ENCODE results near the gene REEP6.

REEP6 gene

DNA sequence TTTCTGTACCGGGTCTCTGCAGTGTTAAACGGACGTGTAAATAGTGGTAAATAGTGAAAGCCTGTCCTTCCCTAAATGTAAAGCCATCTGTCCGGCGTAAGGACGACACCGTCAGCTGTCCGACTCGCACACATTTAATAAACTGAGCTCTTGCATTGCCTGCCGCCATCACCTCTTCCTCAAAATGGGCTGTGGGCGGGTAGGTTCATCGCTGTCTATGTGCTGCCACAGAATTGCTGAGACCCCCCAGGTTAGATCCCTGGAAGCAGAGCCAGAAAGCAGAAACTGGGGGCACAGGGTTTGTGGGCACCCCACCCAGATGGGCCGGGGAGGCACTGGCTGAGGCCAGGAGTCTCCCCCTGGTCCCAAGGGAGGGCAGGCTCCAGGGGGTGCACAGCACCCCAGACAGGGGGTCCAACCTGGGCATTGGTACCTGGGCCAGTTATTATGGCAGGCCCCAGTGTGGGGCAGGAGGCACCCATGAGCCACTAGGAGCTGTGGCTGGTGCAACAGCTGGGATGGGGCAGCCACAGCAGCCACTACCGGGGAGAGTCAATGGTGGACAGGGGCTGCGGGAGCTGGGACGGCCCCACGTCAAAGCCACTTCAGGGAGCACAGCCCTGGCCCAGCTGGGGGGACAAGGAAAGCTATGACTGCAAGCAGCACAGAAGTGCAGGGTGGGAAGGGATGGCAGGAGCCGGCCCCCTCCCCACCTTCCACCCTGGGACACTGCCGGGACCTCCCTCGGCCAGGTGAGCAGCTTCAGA lies 17.7 kb upstream of the REEP6 start:
- Histone ChIP-seq H2BK15ac (ENCODE audit: low read length) (peak overlapping the region; percentile 56), H3K4me3 (ENCODE audit: low read length in 2 of 2) (no peak overlapping the region), H3K27me3 (ENCODE audit: control insufficient read depth in 3 of 3, insufficient read depth in 3 of 3, low read depth in 1 of 3, low read length in 3 of 3) (peaks cover 0 to 35% (median 17%) of the 10 kb centered on the region in 3 experiments), H2BK12ac (ENCODE audit: low read length) (no peak overlapping the region), H3K79me1 (ENCODE audit: low read depth, low read length) (peaks cover 22% of the 10 kb centered on the region), H3K4ac (ENCODE audit: low read length) (no peak overlapping the region), H3K9me3 (replicated peaks in 1 of 2; ENCODE audit: control insufficient read depth in 2 of 2, insufficient read depth in 1 of 2, low read depth in 1 of 2, low read length in 2 of 2) (peaks cover 0 to 3% of the 10 kb centered on the region in 2 donors), H3K4me1 (ENCODE audit: control insufficient read depth in 2 of 2, insufficient read depth in 1 of 2, low read depth in 1 of 2, low read length in 2 of 2) (peaks cover 7 to 21% of the 10 kb centered on the region in 2 donors), H2AFZ (ENCODE audit: low read length) (no peak overlapping the region), H3K9ac (ENCODE audit: low read depth, low read length, poor library complexity) (peak overlapping the region; percentile 30), H4K8ac (ENCODE audit: low read depth, low read length) (no peak overlapping the region), H4K91ac (ENCODE audit: low read depth, low read length, poor library complexity) (no peak overlapping the region), H3K18ac (ENCODE audit: low read length) (peak overlapping the region; percentile 18), H3K4me2 (ENCODE audit: insufficient read depth, low read length, poor library complexity, severe bottlenecking) (no peak overlapping the region), H3K23ac (ENCODE audit: low read depth, low read length, poor library complexity) (peak overlapping the region; percentile 83), H2BK120ac (ENCODE audit: low read depth, low read length) (no peak overlapping the region), H3K36me3 (replicated peaks in 1 of 2; ENCODE audit: control insufficient read depth in 2 of 2, insufficient read depth in 2 of 2, low read length in 2 of 2) (peaks cover 2 to 41% of the 10 kb centered on the region in 2 donors), H3K14ac (ENCODE audit: low read length) (peak overlapping the region; percentile 96), H2AK5ac (ENCODE audit: low read depth, low read length) (peak overlapping the region; percentile 34), H3K27ac (replicated peaks; ENCODE audit: low read length) (no peak overlapping the region), H2BK5ac (ENCODE audit: low read length) (no peak overlapping the region)
- WGBS, 2 donors (ENCODE audit: extremely low coverage in 2 of 2, insufficient read length in 2 of 2, insufficient replicate concordance in 1 of 2), result no CpG with 5 or more reads among the region's 20 CpGs
- DNase-seq (ENCODE audit: low spot score), result no peak

DNA sequence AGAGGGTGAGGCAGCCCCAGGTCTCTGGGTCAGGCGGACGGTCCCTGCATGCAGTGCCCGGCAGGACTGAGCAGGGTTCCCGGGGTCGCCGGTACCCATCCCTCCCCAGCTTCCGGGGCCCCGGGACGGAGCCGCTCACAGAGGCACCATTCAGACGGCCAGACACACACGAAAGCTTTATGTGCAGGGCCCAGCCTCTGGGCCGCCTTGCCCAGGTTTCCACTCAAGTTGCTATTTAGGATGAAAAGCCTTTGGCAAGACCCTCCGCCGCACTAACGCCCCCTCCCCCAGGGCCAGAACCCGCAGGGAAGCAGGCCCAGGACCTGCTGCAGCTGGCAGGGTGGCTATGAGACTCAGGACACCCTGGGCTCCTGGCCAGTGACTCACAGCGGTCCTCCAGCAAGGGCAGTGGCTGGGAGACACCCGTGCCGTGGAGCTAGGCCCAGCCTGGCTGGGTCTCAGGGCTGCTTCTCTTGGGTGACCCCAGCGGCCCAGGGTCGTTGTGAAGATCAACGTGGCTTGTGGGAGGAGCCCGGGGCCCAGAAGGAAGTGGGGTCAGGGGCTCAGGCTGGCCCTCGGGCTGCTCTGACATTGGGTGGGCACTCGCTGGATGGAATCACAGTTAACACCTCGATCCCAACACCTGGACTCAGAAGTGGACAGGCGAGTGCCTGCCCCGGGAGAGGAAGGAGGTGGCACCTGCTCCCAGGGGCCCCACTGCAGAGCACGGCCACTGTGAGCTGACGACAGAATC lies 16.8 kb upstream of the REEP6 start:
- Histone ChIP-seq H4K8ac (ENCODE audit: low read depth, low read length) (no peak overlapping the region), H4K91ac (ENCODE audit: low read depth, low read length, poor library complexity) (no peak overlapping the region), H3K4me3 (ENCODE audit: low read length in 2 of 2) (peak overlapping the region in 1 of 2 donors; percentile 37), H3K9me3 (replicated peaks in 1 of 2; ENCODE audit: control insufficient read depth in 2 of 2, insufficient read depth in 1 of 2, low read depth in 1 of 2, low read length in 2 of 2) (no peaks in the 10 kb centered on the region), H2AK5ac (ENCODE audit: low read depth, low read length) (no peak overlapping the region), H2BK15ac (ENCODE audit: low read length) (no peak overlapping the region), H3K23ac (ENCODE audit: low read depth, low read length, poor library complexity) (no peak overlapping the region), H3K18ac (ENCODE audit: low read length) (no peak overlapping the region), H3K14ac (ENCODE audit: low read length) (no peak overlapping the region), H3K9ac (ENCODE audit: low read depth, low read length, poor library complexity) (no peak overlapping the region), H2BK120ac (ENCODE audit: low read depth, low read length) (no peak overlapping the region), H3K4me1 (ENCODE audit: control insufficient read depth in 2 of 2, insufficient read depth in 1 of 2, low read depth in 1 of 2, low read length in 2 of 2) (peaks cover 10 to 21% of the 10 kb centered on the region in 2 donors), H2AFZ (ENCODE audit: low read length) (no peak overlapping the region), H2BK5ac (ENCODE audit: low read length) (no peak overlapping the region), H3K36me3 (replicated peaks in 1 of 2; ENCODE audit: control insufficient read depth in 2 of 2, insufficient read depth in 2 of 2, low read length in 2 of 2) (peaks cover 2 to 38% of the 10 kb centered on the region in 2 donors), H3K4ac (ENCODE audit: low read length) (no peak overlapping the region), H3K27ac (replicated peaks; ENCODE audit: low read length) (no peak overlapping the region), H3K4me2 (ENCODE audit: insufficient read depth, low read length, poor library complexity, severe bottlenecking) (no peak overlapping the region), H3K27me3 (ENCODE audit: control insufficient read depth in 3 of 3, insufficient read depth in 3 of 3, low read depth in 1 of 3, low read length in 3 of 3) (peaks cover 0 to 26% (median 8%) of the 10 kb centered on the region in 3 experiments), H3K79me1 (ENCODE audit: low read depth, low read length) (peaks cover 26% of the 10 kb centered on the region), H2BK12ac (ENCODE audit: low read length) (no peak overlapping the region)
- WGBS, 2 donors (ENCODE audit: extremely low coverage in 2 of 2, insufficient read length in 2 of 2, insufficient replicate concordance in 1 of 2), result no CpG with 5 or more reads among the region's 31 CpGs
- DNase-seq (ENCODE audit: low spot score), result no peak

DNA sequence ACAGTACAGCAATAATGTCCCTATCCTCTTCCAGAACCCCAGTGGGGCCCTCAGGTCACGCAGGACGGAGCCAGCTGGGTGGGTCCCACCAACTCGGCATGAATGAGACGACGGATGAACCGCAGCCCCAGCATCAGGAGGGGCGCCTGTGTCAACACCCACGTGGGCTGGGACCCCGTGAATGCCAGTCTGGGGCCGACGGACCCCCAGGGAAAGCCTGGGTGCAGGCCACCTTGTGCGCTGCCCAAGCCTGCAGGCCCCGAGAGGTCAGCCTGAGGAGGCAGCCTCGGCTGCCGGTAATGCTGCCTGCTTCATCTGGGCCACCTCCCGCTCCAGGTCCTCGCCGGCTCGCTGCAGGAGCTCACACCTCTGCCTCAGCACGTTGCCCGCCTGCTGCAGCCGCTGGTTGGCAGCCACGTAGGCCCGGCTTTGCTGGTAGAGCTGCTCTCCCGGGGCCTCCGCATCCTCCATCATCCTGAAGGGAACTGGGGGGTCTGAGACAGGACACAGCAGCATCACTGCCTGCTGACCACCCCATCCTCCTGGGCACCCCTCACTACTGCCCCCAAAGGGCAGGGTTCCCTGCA lies 16.1 kb upstream of the REEP6 start:
- Histone ChIP-seq H3K9ac (ENCODE audit: low read depth, low read length, poor library complexity) (no peak overlapping the region), H2AFZ (ENCODE audit: low read length) (no peak overlapping the region), H3K4ac (ENCODE audit: low read length) (no peak overlapping the region), H2BK15ac (ENCODE audit: low read length) (no peak overlapping the region), H2BK5ac (ENCODE audit: low read length) (no peak overlapping the region), H3K4me1 (ENCODE audit: control insufficient read depth in 2 of 2, insufficient read depth in 1 of 2, low read depth in 1 of 2, low read length in 2 of 2) (peaks cover 10 to 17% of the 10 kb centered on the region in 2 donors), H2BK12ac (ENCODE audit: low read length) (no peak overlapping the region), H3K9me3 (replicated peaks in 1 of 2; ENCODE audit: control insufficient read depth in 2 of 2, insufficient read depth in 1 of 2, low read depth in 1 of 2, low read length in 2 of 2) (no peaks in the 10 kb centered on the region), H3K14ac (ENCODE audit: low read length) (no peak overlapping the region), H3K23ac (ENCODE audit: low read depth, low read length, poor library complexity) (no peak overlapping the region), H3K36me3 (replicated peaks in 1 of 2; ENCODE audit: control insufficient read depth in 2 of 2, insufficient read depth in 2 of 2, low read length in 2 of 2) (peaks cover 2 to 38% of the 10 kb centered on the region in 2 donors), H3K4me3 (ENCODE audit: low read length in 2 of 2) (no peak overlapping the region), H3K79me1 (ENCODE audit: low read depth, low read length) (peaks cover 22% of the 10 kb centered on the region), H4K8ac (ENCODE audit: low read depth, low read length) (no peak overlapping the region), H2BK120ac (ENCODE audit: low read depth, low read length) (no peak overlapping the region), H3K27ac (replicated peaks; ENCODE audit: low read length) (no peak overlapping the region), H3K4me2 (ENCODE audit: insufficient read depth, low read length, poor library complexity, severe bottlenecking) (no peak overlapping the region), H3K27me3 (ENCODE audit: control insufficient read depth in 3 of 3, insufficient read depth in 3 of 3, low read depth in 1 of 3, low read length in 3 of 3) (peaks cover 0 to 19% (median 2%) of the 10 kb centered on the region in 3 experiments), H3K18ac (ENCODE audit: low read length) (no peak overlapping the region), H4K91ac (ENCODE audit: low read depth, low read length, poor library complexity) (no peak overlapping the region), H2AK5ac (ENCODE audit: low read depth, low read length) (no peak overlapping the region)
- WGBS, 2 donors (ENCODE audit: extremely low coverage in 2 of 2, insufficient read length in 2 of 2, insufficient replicate concordance in 1 of 2), result no CpG with 5 or more reads among the region's 26 CpGs
- DNase-seq (ENCODE audit: low spot score), result no peak

All from neuronal stem cell (in vitro differentiated cells).